ENCODE results near the gene CEP44.
"Not testable (repeated sequence)": the region's sequence is repeated elsewhere in the genome, so short reads cannot be mapped to it uniquely, and the experiment has no call there.

Gene CEP44

DNA sequence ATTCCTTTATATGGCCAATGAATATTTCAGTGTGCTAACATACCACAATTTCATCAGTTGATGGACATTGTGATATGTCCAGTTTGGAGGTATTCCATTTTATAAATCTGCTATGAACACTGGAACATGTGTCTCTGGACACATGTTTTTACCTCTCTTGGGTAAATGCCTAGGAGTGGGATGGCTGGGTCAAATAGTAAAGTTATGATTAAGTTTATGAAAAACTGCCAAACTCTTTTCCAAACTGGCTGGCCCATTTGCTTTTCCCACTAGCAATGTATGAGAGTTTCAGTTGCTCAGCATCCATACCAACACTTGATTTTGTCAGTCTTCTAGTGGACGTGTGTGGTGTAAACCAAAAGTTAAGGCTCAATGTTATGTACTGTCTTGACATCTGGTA lies 40.5 kb downstream of the CEP44 start:
- Mint-ChIP-seq H3K27me3 (no peaks in the 10 kb centered on the region), H3K27ac (no peak overlapping the region), H3K9me3 (ENCODE audit: low read depth) (no peaks in the 10 kb centered on the region), H3K4me1 (ENCODE audit: low read depth) (no peaks in the 10 kb centered on the region), H3K36me3 (no peaks in the 10 kb centered on the region), H3K4me3 (no peak overlapping the region)

- Mint-ChIP-seq H3K9me3 (ENCODE audit: low read depth) (no peaks in the 10 kb centered on the region), H3K4me1 (ENCODE audit: low read depth) (no peaks in the 10 kb centered on the region), H3K4me3 (no peak overlapping the region), H3K27me3 (no peaks in the 10 kb centered on the region), H3K36me3 (no peaks in the 10 kb centered on the region), H3K27ac (no peak overlapping the region)
These were observed 41.0 kb downstream of the CEP44 start for GRCh38 chr4:174324725-174325124.

- Mint-ChIP-seq H3K36me3 (peaks cover 5% of the 10 kb centered on the region), H3K4me3 (no peak overlapping the region), H3K9me3 (ENCODE audit: low read depth) (no peaks in the 10 kb centered on the region), H3K27ac (no peak overlapping the region), H3K4me1 (ENCODE audit: low read depth) (no peaks in the 10 kb centered on the region), H3K27me3 (no peaks in the 10 kb centered on the region)
These were observed 49.2 kb downstream of the CEP44 start for GRCh38 chr4:174332741-174333493.

GRCh38 chr4:174334628-174335027 lies 50.9 kb downstream of the CEP44 start:
- Mint-ChIP-seq H3K9me3 (ENCODE audit: low read depth) (no peaks in the 10 kb centered on the region), H3K4me3 (no peak overlapping the region), H3K27ac (no peak overlapping the region), H3K36me3 (peaks cover 7% of the 10 kb centered on the region), H3K4me1 (ENCODE audit: low read depth) (no peaks in the 10 kb centered on the region), H3K27me3 (no peaks in the 10 kb centered on the region)

DNA sequence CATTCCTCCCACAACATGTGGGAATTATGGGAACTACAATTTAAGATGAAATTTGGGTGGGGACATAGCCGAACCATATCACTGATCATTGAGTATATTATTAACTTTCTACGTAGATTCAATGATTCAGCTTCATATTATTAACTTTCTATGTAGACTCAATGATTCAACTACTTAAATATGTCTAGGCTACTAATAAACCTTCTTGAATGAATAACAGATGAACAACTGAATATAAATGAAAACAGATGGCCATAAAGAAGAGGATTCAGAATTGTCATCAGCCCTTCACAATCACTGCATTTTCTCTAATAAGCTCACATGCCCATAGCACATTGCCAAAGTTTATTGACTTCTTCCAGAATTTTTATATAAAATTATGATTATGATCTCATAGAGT lies 57.0 kb downstream of the CEP44 start:
- Mint-ChIP-seq H3K9me3 (ENCODE audit: low read depth) (peaks cover 5% of the 10 kb centered on the region), H3K27ac (no peak overlapping the region), H3K36me3 (peaks cover 10% of the 10 kb centered on the region), H3K4me1 (ENCODE audit: low read depth) (no peaks in the 10 kb centered on the region), H3K27me3 (peaks cover 7% of the 10 kb centered on the region), H3K4me3 (no peak overlapping the region)

DNA sequence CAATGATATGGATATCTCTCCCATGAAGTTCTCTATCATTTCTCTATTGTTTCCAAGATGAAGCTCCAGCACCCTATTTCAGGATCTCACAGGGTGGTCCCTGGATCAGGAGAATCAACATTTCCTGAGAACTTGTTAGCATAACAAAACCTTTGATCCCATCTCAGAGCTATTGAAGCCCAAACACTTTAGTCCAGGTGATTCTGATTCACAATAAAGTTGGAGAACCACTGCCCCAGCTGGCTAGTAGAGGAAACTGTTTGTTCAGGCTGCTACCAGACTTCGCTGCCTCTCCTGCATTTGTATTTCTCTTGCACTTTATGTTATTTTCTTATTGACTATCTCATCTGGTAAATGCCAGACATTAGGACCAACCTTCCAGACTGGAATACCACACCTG lies 65.4 kb downstream of the CEP44 start:
- peaks cover 16% of the 10 kb centered on the region for H3K36me3 Mint-ChIP-seq
- no peaks in the 10 kb centered on the region for H3K4me1 Mint-ChIP-seq (ENCODE audit: low read depth)
- H3K9me3 Mint-ChIP-seq (ENCODE audit: low read depth), result peaks cover 12% of the 10 kb centered on the region
- H3K27ac Mint-ChIP-seq, result no peak overlapping the region
- H3K27me3 Mint-ChIP-seq, result peaks cover 12% of the 10 kb centered on the region
- H3K4me3 Mint-ChIP-seq, result no peak overlapping the region

GRCh38 chr4:174352061-174352819 lies 68.5 kb downstream of the CEP44 start:
- no peaks in the 10 kb centered on the region for H3K4me1 Mint-ChIP-seq (ENCODE audit: low read depth)
- H3K27ac Mint-ChIP-seq, result no peak overlapping the region
- peaks cover 11% of the 10 kb centered on the region for H3K9me3 Mint-ChIP-seq (ENCODE audit: low read depth)
- peaks cover 5% of the 10 kb centered on the region for H3K27me3 Mint-ChIP-seq
- peaks cover 11% of the 10 kb centered on the region for H3K36me3 Mint-ChIP-seq
- H3K4me3 Mint-ChIP-seq, result no peak overlapping the region

DNA sequence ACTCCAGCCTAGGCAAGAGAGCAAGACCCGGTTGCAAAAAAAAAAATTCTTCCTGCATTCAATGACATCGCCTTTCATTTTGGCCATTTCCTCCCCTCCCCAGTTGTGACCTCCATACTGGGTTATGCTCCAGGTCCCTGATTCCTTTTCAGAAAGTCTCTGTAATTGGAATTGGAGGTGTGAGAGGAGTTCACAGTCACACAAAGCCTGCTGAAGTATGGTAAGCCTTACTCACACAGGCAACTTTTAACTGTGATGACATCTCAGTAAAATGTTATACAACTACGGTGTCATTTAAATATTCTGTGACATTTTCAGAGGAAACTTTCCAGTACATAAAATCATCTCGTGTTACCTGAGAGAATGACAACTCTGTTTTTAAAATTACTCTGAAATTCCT lies 73.6 kb downstream of the CEP44 start:
- Mint-ChIP-seq H3K36me3 (peaks cover 2% of the 10 kb centered on the region), H3K9me3 (ENCODE audit: low read depth) (no peaks in the 10 kb centered on the region), H3K4me1 (ENCODE audit: low read depth) (peaks cover 4% of the 10 kb centered on the region), H3K27ac (no peak overlapping the region), H3K27me3 (peaks cover 8% of the 10 kb centered on the region), H3K4me3 (no peak overlapping the region)

DNA sequence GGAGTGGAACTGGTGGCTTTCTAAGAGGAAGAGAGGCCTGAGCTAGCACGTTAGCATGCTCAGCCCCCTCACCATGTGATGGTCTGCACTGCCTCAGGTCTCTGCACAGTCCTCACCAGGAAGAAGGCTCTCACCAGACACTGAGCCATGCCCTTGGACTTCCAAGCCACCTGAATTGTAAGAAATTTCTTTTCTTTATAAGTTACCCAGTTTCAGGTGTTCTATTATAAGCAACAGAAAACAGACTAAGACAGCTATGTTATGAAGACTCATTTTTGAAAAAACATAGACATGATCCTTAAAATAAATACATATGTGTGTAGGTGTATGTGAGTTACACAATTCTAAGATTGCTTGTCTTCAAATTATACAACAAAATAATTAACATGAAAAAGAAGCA lies 74.7 kb downstream of the CEP44 start:
- Mint-ChIP-seq H3K4me1 (ENCODE audit: low read depth) (peaks cover 4% of the 10 kb centered on the region), H3K4me3 (no peak overlapping the region), H3K36me3 (peaks cover 2% of the 10 kb centered on the region), H3K27me3 (peaks cover 10% of the 10 kb centered on the region), H3K9me3 (ENCODE audit: low read depth) (no peaks in the 10 kb centered on the region), H3K27ac (no peak overlapping the region)

- Mint-ChIP-seq H3K36me3 (peaks cover 2% of the 10 kb centered on the region), H3K4me3 (no peak overlapping the region), H3K27me3 (peaks cover 10% of the 10 kb centered on the region), H3K27ac (no peak overlapping the region), H3K9me3 (ENCODE audit: low read depth) (no peaks in the 10 kb centered on the region), H3K4me1 (ENCODE audit: low read depth) (peaks cover 4% of the 10 kb centered on the region)
These were observed 75.1 kb downstream of the CEP44 start for GRCh38 chr4:174358829-174359228.

GRCh38 chr4:174362340-174362739 lies 78.6 kb downstream of the CEP44 start:
- Mint-ChIP-seq H3K36me3 (peaks cover 2% of the 10 kb centered on the region), H3K9me3 (ENCODE audit: low read depth) (no peaks in the 10 kb centered on the region), H3K27ac (no peak overlapping the region), H3K27me3 (peaks cover 7% of the 10 kb centered on the region), H3K4me3 (no peak overlapping the region), H3K4me1 (ENCODE audit: low read depth) (peaks cover 4% of the 10 kb centered on the region)

GRCh38 chr4:174363782-174364181 lies 80.1 kb downstream of the CEP44 start:
- not testable (repeated sequence) for H3K4me3 Mint-ChIP-seq; H3K27me3 Mint-ChIP-seq; H3K27ac Mint-ChIP-seq; H3K4me1 Mint-ChIP-seq (ENCODE audit: low read depth); H3K36me3 Mint-ChIP-seq; H3K9me3 Mint-ChIP-seq (ENCODE audit: low read depth)

GRCh38 chr4:174365018-174365587 lies 81.4 kb downstream of the CEP44 start:
- Mint-ChIP-seq H3K27me3 (peaks cover 5% of the 10 kb centered on the region), H3K9me3 (ENCODE audit: low read depth) (no peaks in the 10 kb centered on the region), H3K27ac (no peak overlapping the region), H3K4me1 (ENCODE audit: low read depth) (no peaks in the 10 kb centered on the region), H3K4me3 (no peak overlapping the region), H3K36me3 (no peaks in the 10 kb centered on the region)

- Mint-ChIP-seq H3K9me3 (ENCODE audit: low read depth) (no peaks in the 10 kb centered on the region), H3K36me3 (no peaks in the 10 kb centered on the region), H3K27me3 (no peaks in the 10 kb centered on the region), H3K27ac (no peak overlapping the region), H3K4me3 (no peak overlapping the region), H3K4me1 (ENCODE audit: low read depth) (no peaks in the 10 kb centered on the region)
These were observed 86.3 kb downstream of the CEP44 start for GRCh38 chr4:174369985-174370384.

DNA sequence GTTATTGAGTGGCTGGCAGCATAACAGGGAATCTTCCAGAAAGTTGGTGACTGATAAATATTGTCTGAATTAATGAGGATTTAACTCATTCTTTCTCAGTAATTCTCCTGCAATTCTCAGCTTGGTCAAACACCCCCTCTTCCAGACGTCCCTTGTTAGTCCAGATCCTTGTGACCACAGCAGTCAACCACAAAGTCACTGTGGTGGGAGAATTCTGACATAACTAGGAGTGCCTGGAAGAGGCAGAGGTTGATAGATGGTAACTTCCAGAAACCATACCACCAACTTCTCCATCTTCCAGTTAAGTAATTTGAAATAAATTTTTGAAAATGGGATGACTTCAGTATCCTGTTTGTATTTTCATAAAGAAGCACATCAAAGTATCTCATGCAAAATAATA lies 90.1 kb downstream of the CEP44 start:
- Mint-ChIP-seq H3K27ac (no peak overlapping the region), H3K27me3 (peaks cover 2% of the 10 kb centered on the region), H3K4me1 (ENCODE audit: low read depth) (no peaks in the 10 kb centered on the region), H3K9me3 (ENCODE audit: low read depth) (no peaks in the 10 kb centered on the region), H3K36me3 (no peaks in the 10 kb centered on the region), H3K4me3 (no peak overlapping the region)

Data from activated naive CD8-positive, alpha-beta T cell (primary cell).